ENCODE results near the gene ADGRG1. TPM values are rescaled to one million over a fixed set of nuclear protein-coding genes. Genes with fewer than 3 reads are reported as not detected.
"Not testable (repeated sequence)": the region's sequence is repeated elsewhere in the genome, so short reads cannot be mapped to it uniquely, and the experiment has no call there.

The ADGRG1 gene
- total RNA-seq, 4 donors from 2014 or later, result 40.0 to 55.3 (median 45.7) TPM

DNA sequence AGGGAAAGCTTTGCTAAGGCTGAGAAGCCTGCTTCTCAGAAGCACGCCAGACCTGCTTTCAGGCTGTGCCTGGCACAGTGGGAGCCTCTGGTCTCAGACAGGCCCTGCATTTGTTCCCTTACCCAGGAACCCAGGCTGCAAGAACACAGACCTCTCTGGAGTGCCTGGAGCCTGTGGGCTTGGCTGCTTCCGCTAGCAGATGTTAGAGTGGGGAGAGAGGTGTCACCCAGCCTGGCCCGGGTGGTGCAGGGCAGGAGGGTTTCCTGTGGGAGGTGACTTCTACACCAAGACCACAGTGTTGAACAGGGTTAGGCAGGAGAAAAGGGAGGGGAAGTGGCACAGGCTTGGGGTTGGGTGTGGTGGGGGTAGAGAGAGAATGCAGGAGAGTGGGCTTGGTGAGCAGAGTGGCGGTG is 35.8 kb upstream of the ADGRG1 start:
- TF ChIP-seq, protein P1, sequence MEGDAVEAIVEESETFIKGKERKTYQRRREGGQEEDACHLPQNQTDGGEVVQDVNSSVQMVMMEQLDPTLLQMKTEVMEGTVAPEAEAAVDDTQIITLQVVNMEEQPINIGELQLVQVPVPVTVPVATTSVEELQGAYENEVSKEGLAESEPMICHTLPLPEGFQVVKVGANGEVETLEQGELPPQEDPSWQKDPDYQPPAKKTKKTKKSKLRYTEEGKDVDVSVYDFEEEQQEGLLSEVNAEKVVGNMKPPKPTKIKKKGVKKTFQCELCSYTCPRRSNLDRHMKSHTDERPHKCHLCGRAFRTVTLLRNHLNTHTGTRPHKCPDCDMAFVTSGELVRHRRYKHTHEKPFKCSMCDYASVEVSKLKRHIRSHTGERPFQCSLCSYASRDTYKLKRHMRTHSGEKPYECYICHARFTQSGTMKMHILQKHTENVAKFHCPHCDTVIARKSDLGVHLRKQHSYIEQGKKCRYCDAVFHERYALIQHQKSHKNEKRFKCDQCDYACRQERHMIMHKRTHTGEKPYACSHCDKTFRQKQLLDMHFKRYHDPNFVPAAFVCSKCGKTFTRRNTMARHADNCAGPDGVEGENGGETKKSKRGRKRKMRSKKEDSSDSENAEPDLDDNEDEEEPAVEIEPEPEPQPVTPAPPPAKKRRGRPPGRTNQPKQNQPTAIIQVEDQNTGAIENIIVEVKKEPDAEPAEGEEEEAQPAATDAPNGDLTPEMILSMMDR (IDR thresholded peaks at IDR 0.05), result no peak
- TF ChIP-seq POLR2AphosphoS5 (IDR thresholded peaks at IDR 0.05), result no peak
- TF ChIP-seq EP300 (IDR thresholded peaks at IDR 0.05; ENCODE audit: low read depth), result no peak
- TF ChIP-seq POLR2A (IDR thresholded peaks at IDR 0.05), result no peak
- H3K4me1 ChIP-seq, result peaks cover 0 to 3% (median 2%) of the 10 kb centered on the region in 4 donors
- no peak overlapping the region for H3K4me3 ChIP-seq
- peak overlapping the region in 1 of 4 donors; percentile 48 for H3K27ac ChIP-seq
- intact Hi-C loops (cut with DNase I; ENCODE audit: low total_unique reads) (loop anchor here (5.0 kb wide), 1 partner anchor 55 kb away; no protein-coding TSS in a partner anchor), in situ Hi-C loops (cut with MboI; ENCODE audit: low pct_ligation_motif_present in 1 of 4, low pct_unique_long_range_greater_than_20kb in 1 of 4, low sequenced_read_pairs in 3 of 4) (loop anchor here in 2 of 4 donors (10.0 kb wide), 2 partner anchors 52 to 62 kb away; no protein-coding TSS in a partner anchor)
- WGBS, 2 donors (ENCODE audit: low coverage in 1 of 2), result 30 to 41% methylated on average over 2 to 4 of the region's 4 CpGs
- H3K36me3 ChIP-seq, result no peaks in the 10 kb centered on the region
- H3K27me3 ChIP-seq, result peaks cover 6% of the 10 kb centered on the region
- peak; percentile 51 for DNase-seq
- H3K9me3 ChIP-seq, result peaks cover 0 to 6% of the 10 kb centered on the region in 2 donors

DNA sequence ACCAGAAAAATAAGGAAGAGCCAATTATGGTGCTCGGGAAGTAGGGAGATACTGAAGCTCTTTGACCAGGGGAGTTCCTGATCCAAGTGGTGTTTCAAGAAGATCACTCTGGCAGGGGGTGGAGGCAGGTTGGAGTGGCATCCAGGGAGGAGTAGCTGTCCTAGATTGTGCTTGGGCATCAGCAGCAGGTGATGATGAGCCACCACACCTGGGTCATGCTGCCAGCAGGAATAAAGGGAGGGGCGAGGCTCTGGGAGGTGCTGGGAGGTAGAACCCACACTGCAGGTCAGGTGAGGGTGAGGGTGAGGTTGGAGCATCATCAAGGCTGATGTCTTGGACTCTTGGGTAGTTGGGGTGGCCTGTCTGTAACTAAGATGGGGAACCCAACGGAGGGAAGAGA is 35.4 kb upstream of the ADGRG1 start:
- Histone ChIP-seq H3K27ac (no peak overlapping the region), H3K9me3 (peaks cover 0 to 6% of the 10 kb centered on the region in 2 donors), H3K4me1 (peaks cover 0 to 3% (median 2%) of the 10 kb centered on the region in 4 donors), H3K36me3 (no peaks in the 10 kb centered on the region), H3K4me3 (no peak overlapping the region), H3K27me3 (peaks cover 6% of the 10 kb centered on the region)
- in situ Hi-C loops (cut with MboI; ENCODE audit: low pct_ligation_motif_present in 1 of 4, low pct_unique_long_range_greater_than_20kb in 1 of 4, low sequenced_read_pairs in 3 of 4) (loop anchor here in 2 of 4 donors (10.0 kb wide), 2 partner anchors 52 to 62 kb away; no protein-coding TSS in a partner anchor), intact Hi-C loops (cut with DNase I; ENCODE audit: low total_unique reads) (loop anchor here (5.0 kb wide), 1 partner anchor 54 kb away; no protein-coding TSS in a partner anchor)
- TF ChIP-seq EP300 (IDR thresholded peaks at IDR 0.05; ENCODE audit: low read depth) (no peak), POLR2A (IDR thresholded peaks at IDR 0.05) (no peak), POLR2AphosphoS5 (IDR thresholded peaks at IDR 0.05) (no peak)
- TF ChIP-seq, protein P1 (IDR thresholded peaks at IDR 0.05), result no peak
- WGBS, 2 donors (ENCODE audit: low coverage in 1 of 2), result 29 to 60% methylated on average over 1 to 3 of the region's 3 CpGs
- no peak for DNase-seq

DNA sequence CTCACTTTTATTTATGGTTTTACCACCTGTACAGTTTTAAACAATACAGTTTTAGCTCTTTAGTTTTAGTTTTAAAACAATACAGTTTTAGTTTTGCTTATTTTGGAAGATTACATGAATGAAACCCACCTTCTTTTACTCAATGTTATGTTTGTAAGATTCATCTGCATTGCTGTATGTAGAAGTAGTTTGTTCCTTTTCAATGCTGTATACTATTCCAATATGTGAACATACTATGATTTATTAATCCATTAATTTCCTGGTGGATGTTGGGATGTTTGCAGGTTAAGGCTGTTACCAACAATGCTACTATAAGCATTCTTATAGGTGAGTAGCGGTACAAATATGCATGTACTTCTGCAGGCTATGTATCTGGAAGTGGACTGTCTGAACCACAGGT is 34.4 kb upstream of the ADGRG1 start:
- intact Hi-C loops (cut with DNase I; ENCODE audit: low total_unique reads) (loop anchor here (5.0 kb wide), 1 partner anchor 53 kb away; no protein-coding TSS in a partner anchor), in situ Hi-C loops (cut with MboI; ENCODE audit: low pct_ligation_motif_present in 1 of 4, low pct_unique_long_range_greater_than_20kb in 1 of 4, low sequenced_read_pairs in 3 of 4) (loop anchor here in 2 of 4 donors (10.0 kb wide), 2 partner anchors 51 to 61 kb away; no protein-coding TSS in a partner anchor)
- 86 to 91% methylated on average over 1 of the region's 1 CpG for WGBS, 2 donors (ENCODE audit: low coverage in 1 of 2)

DNA sequence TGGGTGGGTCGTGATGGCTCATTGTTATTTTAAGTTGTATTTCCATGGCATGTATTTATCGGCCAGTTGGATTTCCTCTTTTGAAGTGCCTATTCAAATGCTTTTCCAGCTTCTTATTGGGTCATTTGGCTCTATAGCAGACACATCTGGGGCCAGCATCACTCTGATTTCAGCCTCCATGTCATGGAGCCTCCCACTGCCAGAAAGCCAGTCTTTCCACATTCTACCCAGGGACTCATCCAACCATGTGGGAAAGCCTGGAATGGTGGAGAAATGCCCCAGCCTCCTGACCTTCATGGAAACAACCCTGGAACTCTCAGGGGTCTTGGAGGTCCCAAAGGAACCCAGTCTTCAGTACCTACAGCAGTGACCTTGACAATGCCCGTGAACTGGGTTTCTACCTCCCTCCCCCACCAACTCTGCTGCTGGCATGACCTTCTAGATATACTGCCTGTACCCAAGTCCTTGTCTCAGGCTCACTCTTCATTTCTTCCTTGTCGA is 33.8 kb upstream of the ADGRG1 start:
- no peak for DNase-seq
- 79 to 85% methylated on average over 4 of the region's 4 CpGs for WGBS, 2 donors (ENCODE audit: low coverage in 1 of 2)
- in situ Hi-C loops (cut with MboI; ENCODE audit: low pct_ligation_motif_present in 1 of 4, low pct_unique_long_range_greater_than_20kb in 1 of 4, low sequenced_read_pairs in 3 of 4), result loop anchor here in 2 of 4 donors (10.0 kb wide), 2 partner anchors 50 to 60 kb away; no protein-coding TSS in a partner anchor

More for the DNA sequence above, 34.4 kb upstream of the ADGRG1 start:
- Histone ChIP-seq H3K36me3 (no peaks in the 10 kb centered on the region), H3K4me1 (peaks cover 0 to 3% (median 2%) of the 10 kb centered on the region in 4 donors), H3K9me3 (peaks cover 0 to 6% of the 10 kb centered on the region in 2 donors), H3K27me3 (no peaks in the 10 kb centered on the region), H3K4me3 (no peak overlapping the region), H3K27ac (no peak overlapping the region)
- DNase-seq, result no peak
- TF ChIP-seq, protein P1 (IDR thresholded peaks at IDR 0.05), result no peak
- TF ChIP-seq POLR2A (IDR thresholded peaks at IDR 0.05) (no peak), POLR2AphosphoS5 (IDR thresholded peaks at IDR 0.05) (no peak), EP300 (IDR thresholded peaks at IDR 0.05; ENCODE audit: low read depth) (no peak)

DNA sequence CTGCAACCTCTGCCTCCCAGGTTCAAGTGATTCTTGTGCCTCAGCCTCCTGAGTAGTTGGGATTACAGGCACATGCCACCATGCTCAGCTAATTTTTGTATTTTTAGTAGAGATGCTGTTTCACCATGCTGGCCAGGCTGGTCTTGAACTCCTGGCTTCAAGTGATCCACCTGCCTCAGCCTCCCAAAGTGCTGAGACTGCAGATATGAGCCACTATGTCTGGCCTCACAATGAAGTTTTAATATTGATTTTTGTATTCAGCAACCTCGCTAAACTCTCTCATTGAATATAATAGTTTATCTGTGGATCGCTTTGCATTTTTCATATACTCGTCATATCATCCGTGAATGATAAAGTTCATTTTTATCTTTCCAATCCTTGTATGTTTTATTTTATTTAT is 32.2 kb upstream of the ADGRG1 start:
- H3K9me3 ChIP-seq; H3K27me3 ChIP-seq; DNase-seq; H3K36me3 ChIP-seq; intact Hi-C loops (cut with DNase I; ENCODE audit: low total_unique reads); H3K4me3 ChIP-seq; H3K4me1 ChIP-seq; H3K27ac ChIP-seq: not testable (repeated sequence)
- 67 to 79% methylated on average over 4 of the region's 4 CpGs for WGBS, 2 donors (ENCODE audit: low coverage in 1 of 2)
- in situ Hi-C loops (cut with MboI; ENCODE audit: low pct_ligation_motif_present in 1 of 4, low pct_unique_long_range_greater_than_20kb in 1 of 4, low sequenced_read_pairs in 3 of 4), result loop anchor here in 2 of 4 donors (10.0 kb wide), 2 partner anchors 49 to 59 kb away; no protein-coding TSS in a partner anchor

More for the DNA sequence above, 33.8 kb upstream of the ADGRG1 start:
- peaks cover 0 to 3% (median 2%) of the 10 kb centered on the region in 4 donors for H3K4me1 ChIP-seq
- TF ChIP-seq POLR2AphosphoS5 (IDR thresholded peaks at IDR 0.05) (no peak), POLR2A (IDR thresholded peaks at IDR 0.05) (no peak), EP300 (IDR thresholded peaks at IDR 0.05; ENCODE audit: low read depth) (no peak)
- TF ChIP-seq, protein P1 (IDR thresholded peaks at IDR 0.05), result no peak
- no peaks in the 10 kb centered on the region for H3K27me3 ChIP-seq
- no peaks in the 10 kb centered on the region for H3K36me3 ChIP-seq
- intact Hi-C loops (cut with DNase I; ENCODE audit: low total_unique reads), result loop anchor here (5.0 kb wide), 1 partner anchor 53 kb away; no protein-coding TSS in a partner anchor
- no peak overlapping the region for H3K27ac ChIP-seq
- H3K4me3 ChIP-seq, result no peak overlapping the region
- peaks cover 0 to 6% of the 10 kb centered on the region in 2 donors for H3K9me3 ChIP-seq

All from transverse colon (tissue), 4 donors.